SK-N-SH treated with all-trans-retinoic acid at 6 μM for 48 hours (cell line): ENCODE measurements around the gene DGKI.
A peak's percentile ranks its signal among the peaks of the same experiment; 100 is the strongest.

ENCODE experiments used
- ATAC-seq: fragments of 200-7000 bp; cut with Tn5 transposase; 3 replicates; pipeline ENCODE4 v1.9.1; 2020; ENCODE audit warnings: mild to moderate bottlenecking, moderate library complexity
- ARNTL ChIP-seq: fragments of 450-650 bp; formaldehyde crosslinking; IDR thresholded peaks from 2 replicates; pipeline ENCODE4 v1.5.0; 2020; ENCODE audit warnings: low read depth, mild to moderate bottlenecking, moderate library complexity, borderline replicate concordance
- BACH2 ChIP-seq: fragments of 250-450 bp; sonication (Bioruptor Pico); IDR thresholded peaks from 2 replicates; pipeline ENCODE4 v1.9.0; 2021; ENCODE audit warnings: mild to moderate bottlenecking, borderline replicate concordance
- CREB5 ChIP-seq: fragments of 250-450 bp; sonication (Bioruptor Pico); IDR thresholded peaks from 2 replicates; pipeline ENCODE4 v1.5.1; 2020; ENCODE audit warnings: low read depth, mild to moderate bottlenecking, moderate library complexity
- CSDC2 ChIP-seq: fragments of 250-450 bp; sonication (Bioruptor Pico); IDR thresholded peaks from 2 replicates; pipeline ENCODE4 v1.5.0; 2020; ENCODE audit warnings: mild to moderate bottlenecking, moderate library complexity
- CSRNP3 ChIP-seq: fragments of 250-450 bp; sonication (Bioruptor Pico); IDR thresholded peaks from 2 replicates; pipeline ENCODE4 v1.5.1; 2021; ENCODE audit warnings: mild to moderate bottlenecking, moderate library complexity
- ESRRG ChIP-seq: fragments of 250-450 bp; sonication (Bioruptor Pico); IDR thresholded peaks from 2 replicates; pipeline ENCODE4 v1.6.1; 2021; ENCODE audit warnings: mild to moderate bottlenecking
- GLIS3 ChIP-seq: fragments of 250-450 bp; sonication (Bioruptor Pico); IDR thresholded peaks from 2 replicates; pipeline ENCODE4 v1.5.0; 2020; ENCODE audit warnings: mild to moderate bottlenecking, moderate library complexity
- ISL1 ChIP-seq: fragments of 250-450 bp; sonication (Bioruptor Pico); IDR thresholded peaks from 2 replicates; pipeline ENCODE4 v2.1.2; 2022; ENCODE audit warnings: mild to moderate bottlenecking, moderate library complexity
- OSR1 ChIP-seq: fragments of 250-450 bp; sonication (Bioruptor Pico); IDR thresholded peaks from 2 replicates; pipeline ENCODE4 v1.8.0; 2022; ENCODE audit warnings: moderate library complexity, mild to moderate bottlenecking, inconsistent platforms
- PATZ1 ChIP-seq: fragments of 250-450 bp; sonication (Bioruptor Pico); IDR thresholded peaks from 2 replicates; pipeline ENCODE4 v1.8.0; 2020; ENCODE audit warnings: mild to moderate bottlenecking, moderate library complexity, borderline replicate concordance
- POU6F1 ChIP-seq: fragments of 250-450 bp; sonication (Bioruptor Pico); IDR thresholded peaks from 2 replicates; pipeline ENCODE4 v1.8.0; 2021; ENCODE audit warnings: low read depth, mild to moderate bottlenecking, moderate library complexity, borderline replicate concordance
- PPARA ChIP-seq: fragments of 250-450 bp; sonication (Bioruptor Pico); IDR thresholded peaks from 2 replicates; pipeline ENCODE4 v1.5.0; 2020; ENCODE audit warnings: mild to moderate bottlenecking, borderline replicate concordance
- RARB ChIP-seq: fragments of 250-450 bp; sonication (Bioruptor Pico); IDR thresholded peaks from 2 replicates; pipeline ENCODE4 v1.8.0; 2021; ENCODE audit warnings: mild to moderate bottlenecking, moderate library complexity
- SNAI2 ChIP-seq: fragments of 250-450 bp; sonication (Bioruptor Pico); IDR thresholded peaks from 2 replicates; pipeline ENCODE4 v1.5.0; 2020; ENCODE audit warnings: mild to moderate bottlenecking, moderate library complexity
- TCF4 ChIP-seq: fragments of 250-450 bp; sonication (Bioruptor Pico); IDR thresholded peaks from 2 replicates; pipeline ENCODE4 v1.8.0; 2021; ENCODE audit warnings: mild to moderate bottlenecking, moderate library complexity, borderline replicate concordance
- TOX ChIP-seq: fragments of 250-450 bp; sonication (Bioruptor Pico); IDR thresholded peaks from 2 replicates; pipeline ENCODE4 v1.8.0; 2021; ENCODE audit warnings: mild to moderate bottlenecking, moderate library complexity, borderline replicate concordance
- TSHZ2 ChIP-seq: fragments of 250-450 bp; sonication (Bioruptor Pico); IDR thresholded peaks from 2 replicates; pipeline ENCODE4 v1.5.0; 2020; ENCODE audit warnings: mild to moderate bottlenecking, moderate library complexity
- ZC3H10 ChIP-seq: fragments of 250-450 bp; sonication (Bioruptor Pico); IDR thresholded peaks from 2 replicates; pipeline ENCODE4 v1.5.1; 2021; ENCODE audit warnings: mild to moderate bottlenecking, moderate library complexity
- ZFP3 ChIP-seq: fragments of 250-450 bp; sonication (Bioruptor Pico); IDR thresholded peaks from 2 replicates; pipeline ENCODE4 v1.5.0; 2020; ENCODE audit warnings: mild to moderate bottlenecking, moderate library complexity
- ZFP30 ChIP-seq: fragments of 450-650 bp; formaldehyde crosslinking; IDR thresholded peaks from 2 replicates; pipeline ENCODE4 v1.5.0; 2022; ENCODE audit warnings: mild to moderate bottlenecking, moderate library complexity
- ZNF565 ChIP-seq: fragments of 450-650 bp; formaldehyde crosslinking; conservative IDR thresholded peaks from 2 replicates; pipeline ENCODE4 v1.5.0; 2020; ENCODE audit warnings: low read depth, mild to moderate bottlenecking, moderate library complexity
- ZNF70 ChIP-seq: fragments of 450-650 bp; formaldehyde crosslinking; IDR thresholded peaks from 2 replicates; pipeline ENCODE4 v1.5.0; 2020; ENCODE audit warnings: mild to moderate bottlenecking, moderate library complexity
- ZNF8 ChIP-seq: fragments of 450-650 bp; formaldehyde crosslinking; IDR thresholded peaks from 2 replicates; pipeline ENCODE4 v1.5.0; 2020; ENCODE audit warnings: mild to moderate bottlenecking, moderate library complexity

The DGKI gene

GRCh38 chr7:137521451-137521850 lies 325.3 kb downstream of the DGKI start:
- TF ChIP-seq TOX (CRISPR knock-in tag) (no peak), ISL1 (CRISPR knock-in tag) (no peak), ZC3H10 (no peak), RARB (CRISPR knock-in tag) (no peak), POU6F1 (CRISPR knock-in tag) (no peak), CSDC2 (no peak), TCF4 (no peak), ZNF8 (no peak), ARNTL (no peak), BACH2 (CRISPR knock-in tag) (no peak), PPARA (no peak), SNAI2 (no peak), ZNF565 (CRISPR knock-in tag) (no peak), CSRNP3 (CRISPR knock-in tag) (no peak), PATZ1 (CRISPR knock-in tag) (no peak), OSR1 (CRISPR knock-in tag) (no peak), ZFP30 (no peak), ZNF70 (CRISPR knock-in tag) (no peak), ESRRG (CRISPR knock-in tag) (no peak)

GRCh38 chr7:137519947-137520346 lies 326.8 kb downstream of the DGKI start:
- peak; percentile 62 for ATAC-seq
- peak; percentile 68; the same call in 1 of the 2 replicates for TF ChIP-seq CSRNP3 (CRISPR knock-in tag)
- no peak for TF ChIP-seq POU6F1 (CRISPR knock-in tag)
- TF ChIP-seq SNAI2, result peak; percentile 49; the same call in 1 of the 2 replicates
- TF ChIP-seq PATZ1 (CRISPR knock-in tag), result peak; percentile 87; the same call in 1 of the 2 replicates
- TF ChIP-seq ZNF70 (CRISPR knock-in tag), result no peak
- TF ChIP-seq ZNF565 (CRISPR knock-in tag), result no peak
- TF ChIP-seq ZC3H10, result peak; percentile 29; the same call in 1 of the 2 replicates
- TF ChIP-seq CSDC2, result peak; percentile 82; the same call in 1 of the 2 replicates
- TF ChIP-seq TSHZ2 (CRISPR knock-in tag), result peak; percentile 77
- TF ChIP-seq TOX (CRISPR knock-in tag), result no peak
- peak; percentile 56 for TF ChIP-seq TCF4
- 0 out of 2 replicates have a peak, but pooled peaks have one; percentile 80 for TF ChIP-seq GLIS3 (CRISPR knock-in tag)
- TF ChIP-seq PPARA, result no peak
- no peak; the same call in none of the 2 replicates for TF ChIP-seq CREB5 (CRISPR knock-in tag)
- TF ChIP-seq ZFP3 (CRISPR knock-in tag), result peak; percentile 68
- TF ChIP-seq BACH2 (CRISPR knock-in tag), result no peak
- no peak for TF ChIP-seq ARNTL
- peak; percentile 93 for TF ChIP-seq ISL1 (CRISPR knock-in tag)

More at GRCh38 chr7:137521451-137521850, 325.3 kb downstream of the DGKI start:
- no peak for ATAC-seq
